ENCODE measurements around the gene HSPB3.
A peak's percentile ranks its signal among the peaks of the same experiment; 100 is the strongest.

Gene HSPB3

GRCh38 chr5:54455413-54456157 is at the start of gene HSPB3:
HSPB3 (plus strand) TSS chr5:54455699; CDS start chr5:54455790, 91 bp downstream.
- H3K27ac ChIP-seq = no peak within 1 kb of the TSS

GRCh38 chr5:54411176-54411575 is 44.3 kb upstream of the HSPB3 start:
- H3K4me3 ChIP-seq (ENCODE audit: low read depth, low read length) = no peak overlapping the region
- no peak for DNase-seq
- peaks cover 2% of the 10 kb centered on the region for H3K27me3 ChIP-seq (replicated peaks)
- TF ChIP-seq CTCF (IDR thresholded peaks at IDR 0.05; ENCODE audit: low read depth, low read length, missing control alignments) = no peak
- no peak overlapping the region for H3K27ac ChIP-seq
- H3K36me3 ChIP-seq (replicated peaks) = no peaks in the 10 kb centered on the region
- in situ Hi-C loops (cut with HindIII; ENCODE audit: low pct_ligation_motif_present, low sequenced_read_pairs) = no loop called here

More at GRCh38 chr5:54455413-54456157, at the start of gene HSPB3:
- Histone ChIP-seq H3K27me3 (replicated peaks) (no peaks in the 10 kb centered on the region), H3K4me3 (ENCODE audit: low read depth, low read length) (no peak within 1 kb of the TSS), H3K36me3 (replicated peaks) (no peaks in the 10 kb centered on the region)
- in situ Hi-C loops (cut with HindIII; ENCODE audit: low pct_ligation_motif_present, low sequenced_read_pairs) = no loop called here
- TF ChIP-seq CTCF (IDR thresholded peaks at IDR 0.05; ENCODE audit: low read depth, low read length, missing control alignments) = no peak
- DNase-seq = no peak

GRCh38 chr5:54412913-54413312 is 42.6 kb upstream of the HSPB3 start:
- peaks cover 2% of the 10 kb centered on the region for H3K27me3 ChIP-seq (replicated peaks)
- H3K4me3 ChIP-seq (ENCODE audit: low read depth, low read length) = no peak overlapping the region
- no peak for DNase-seq
- TF ChIP-seq CTCF (IDR thresholded peaks at IDR 0.05; ENCODE audit: low read depth, low read length, missing control alignments) = no peak
- no peak overlapping the region for H3K27ac ChIP-seq
- in situ Hi-C loops (cut with HindIII; ENCODE audit: low pct_ligation_motif_present, low sequenced_read_pairs) = no loop called here
- no peaks in the 10 kb centered on the region for H3K36me3 ChIP-seq (replicated peaks)

GRCh38 chr5:54415147-54415546 is 40.4 kb upstream of the HSPB3 start:
- Histone ChIP-seq H3K27ac (no peak overlapping the region), H3K27me3 (replicated peaks) (peaks cover 2% of the 10 kb centered on the region), H3K4me3 (ENCODE audit: low read depth, low read length) (no peak overlapping the region), H3K36me3 (replicated peaks) (no peaks in the 10 kb centered on the region)
- in situ Hi-C loops (cut with HindIII; ENCODE audit: low pct_ligation_motif_present, low sequenced_read_pairs) = no loop called here
- DNase-seq = no peak
- no peak for TF ChIP-seq CTCF (IDR thresholded peaks at IDR 0.05; ENCODE audit: low read depth, low read length, missing control alignments)

GRCh38 chr5:54415896-54416601 is 39.5 kb upstream of the HSPB3 start:
- DNase-seq = peak; percentile 52
- H3K27ac ChIP-seq = no peak overlapping the region

More at GRCh38 chr5:54415896-54416601, 39.5 kb upstream of the HSPB3 start:
- in situ Hi-C loops (cut with HindIII; ENCODE audit: low pct_ligation_motif_present, low sequenced_read_pairs) = no loop called here
- Histone ChIP-seq H3K36me3 (replicated peaks) (no peaks in the 10 kb centered on the region), H3K4me3 (ENCODE audit: low read depth, low read length) (no peak overlapping the region), H3K27me3 (replicated peaks) (peaks cover 2% of the 10 kb centered on the region)
- TF ChIP-seq CTCF (IDR thresholded peaks at IDR 0.05; ENCODE audit: low read depth, low read length, missing control alignments) = no peak
